ENCODE data around the gene KIAA1958. TPM values are rescaled to one million over a fixed set of nuclear protein-coding genes. Genes with fewer than 3 reads are reported as not detected.

The KIAA1958 gene
- total and polyA plus RNA-seq, 2 of the 8 experiments (the other 6 are each of a cell fraction or from before 2014, with no cell fraction given): 11.4 to 43.8 TPM

GRCh38 chr9:112465352-112465751 lies 21.3 kb upstream of the KIAA1958 start:
- Histone ChIP-seq H3K79me2 (ENCODE audit: control insufficient read depth in 1 of 2, insufficient read depth in 2 of 2, low read length in 2 of 2) (no peaks in the 10 kb centered on the region), H4K5ac (ENCODE audit: insufficient read length, low read depth, low read length) (no peak overlapping the region), H2AFZ (ENCODE audit: low read length) (no peak overlapping the region), H2AK5ac (ENCODE audit: low read depth, low read length) (no peak overlapping the region), H4K8ac (ENCODE audit: extremely low read depth, insufficient read depth, low read length) (no peak overlapping the region), H3K14ac (ENCODE audit: insufficient read length) (no peak overlapping the region), H3K18ac (ENCODE audit: extremely low read depth, low read length) (no peak overlapping the region), H3K4me2 (ENCODE audit: insufficient read depth in 1 of 2, low read depth in 2 of 2, low read length in 2 of 2) (no peak overlapping the region), H4K20me1 (replicated peaks in 1 of 2; ENCODE audit: control insufficient read depth in 1 of 2, insufficient read depth in 2 of 2, low read length in 2 of 2) (no peaks in the 10 kb centered on the region), H3K9ac (replicated peaks in 1 of 4; ENCODE audit: extremely low read depth in 1 of 4, low read depth in 3 of 4, low read length in 3 of 4) (no peak overlapping the region), H3K79me1 (ENCODE audit: low read depth, low read length) (no peaks in the 10 kb centered on the region), H3K36me3 (ENCODE audit: control insufficient read depth in 2 of 4, insufficient read depth in 4 of 4, low read length in 3 of 4) (peaks cover 0 to 2% (median 0%) of the 10 kb centered on the region in 4 experiments; a peak in 1 of 8 replicates), H3K27me3 (replicated peaks in 1 of 4; ENCODE audit: control insufficient read depth in 3 of 4, extremely low read depth in 1 of 4, insufficient read depth in 3 of 4, low read length in 3 of 4) (no peaks in the 10 kb centered on the region), H3K4me1 (replicated peaks in 1 of 4; ENCODE audit: control insufficient read depth in 3 of 4, insufficient read depth in 4 of 4, low read length in 3 of 4) (no peaks in the 10 kb centered on the region), H2BK15ac (ENCODE audit: low read length) (no peak overlapping the region), H3K23ac (ENCODE audit: insufficient read length) (no peak overlapping the region), H2BK5ac (ENCODE audit: low read depth, low read length) (no peak overlapping the region), H3K4me3 (ENCODE audit: extremely low read depth in 1 of 4, insufficient read depth in 2 of 4, low read depth in 3 of 4, low read length in 4 of 4) (no peak overlapping the region), H3K9me3 (ENCODE audit: insufficient read depth in 2 of 2, low read depth in 1 of 2, low read length in 1 of 2) (peaks cover 0 to 5% of the 10 kb centered on the region in 2 experiments; a peak in 1 of 4 replicates), H3K27ac (ENCODE audit: low read depth, low read length) (no peak overlapping the region), H3K56ac (replicated peaks; ENCODE audit: insufficient read length, low read depth, low read length) (no peak overlapping the region), H2BK20ac (ENCODE audit: low read length) (no peak overlapping the region), H3K4ac (replicated peaks; ENCODE audit: insufficient read length, low read depth, low read length) (no peak overlapping the region), H3K23me2 (ENCODE audit: low read depth, low read length) (no peaks in the 10 kb centered on the region; the same call in 1 of the 2 replicates), H4K91ac (replicated peaks; ENCODE audit: insufficient read length, low read length) (no peak overlapping the region), H2BK120ac (replicated peaks; ENCODE audit: low read depth, low read length) (no peak overlapping the region), H2BK12ac (ENCODE audit: low read depth, low read length) (no peak overlapping the region)
- POLR2A ChIA-PET (ENCODE audit: partially characterized antibody): no interaction called here
- 99% methylated on average over 4 of the region's 4 CpGs; no CpG with 5 or more reads in 1 of the 2 experiments for WGBS, 2 experiments (ENCODE audit: extremely low coverage in 1 of 2, insufficient coverage in 1 of 2, insufficient read length in 1 of 2, insufficient replicate concordance in 2 of 2, low coverage in 1 of 2, low lambda C conversion rate in 2 of 2, missing lambda C conversion rate in 1 of 2)
- no peak for FAIRE-seq
- CTCF ChIA-PET (ENCODE audit: partially characterized antibody): no interaction called here
- DNase-seq (ENCODE audit: low read depth in 1 of 2, low spot score in 2 of 2): no peak
- no peak for TF ChIP-seq HDAC6 (IDR thresholded peaks at IDR 0.05; ENCODE audit: low read depth, low read length)
- no peak for TF ChIP-seq TAF1 (IDR thresholded peaks at IDR 0.05; ENCODE audit: low read depth, low read length)
- TF ChIP-seq RNF2 (IDR thresholded peaks at IDR 0.05; ENCODE audit: borderline replicate concordance, low read depth, low read length, missing control alignments, poor library complexity, severe bottlenecking): no peak
- TF ChIP-seq CBX8 (IDR thresholded peaks at IDR 0.05; ENCODE audit: borderline replicate concordance, low read depth, low read length): no peak
- no peak for TF ChIP-seq TBP (IDR thresholded peaks at IDR 0.05; ENCODE audit: low read depth, low read length)
- no peak for TF ChIP-seq BACH1 (IDR thresholded peaks at IDR 0.05; ENCODE audit: low read length)
- no peak for TF ChIP-seq EGR1 (IDR thresholded peaks at IDR 0.05; ENCODE audit: borderline replicate concordance, low read depth, low read length)
- no peak for TF ChIP-seq RAD21 (IDR thresholded peaks at IDR 0.05 in 1 of 2, conservative IDR thresholded peaks at IDR 0.05 in 1 of 2; ENCODE audit: low read depth in 2 of 2, low read length in 2 of 2)
- TF ChIP-seq KDM1A (IDR thresholded peaks at IDR 0.05; ENCODE audit: borderline replicate concordance, low read length): no peak
- TF ChIP-seq TEAD4 (IDR thresholded peaks at IDR 0.05; ENCODE audit: low read depth, low read length): no peak
- TF ChIP-seq YY1 (IDR thresholded peaks at IDR 0.05; ENCODE audit: low read depth, low read length): no peak
- TF ChIP-seq BCL11A (IDR thresholded peaks at IDR 0.05; ENCODE audit: low read depth in 2 of 2, low read length in 2 of 2): no peak
- TF ChIP-seq SIX5 (IDR thresholded peaks at IDR 0.05; ENCODE audit: low read depth, low read length): no peak

Measured in H1 (cell line).